Measurements from ENCODE around the gene CCBE1.

The CCBE1 gene

GRCh38 chr18:59570101-59570775, 127.0 kb downstream of the CCBE1 start:
- DNase-seq (ENCODE audit: low read depth): peak; percentile 46

- DNase-seq (ENCODE audit: low read depth): no peak
Measured at GRCh38 chr18:59569390-59569791, 127.8 kb downstream of the CCBE1 start.

- peak; percentile 35 for DNase-seq (ENCODE audit: low read depth)
Measured at GRCh38 chr18:59567431-59567830, 129.8 kb downstream of the CCBE1 start.

- peak; percentile 100 for DNase-seq (ENCODE audit: low read depth)
Measured at GRCh38 chr18:59566533-59566971, 130.7 kb downstream of the CCBE1 start.

GRCh38 chr18:59565957-59566356, 131.3 kb downstream of the CCBE1 start:
- peak; percentile 73 for DNase-seq (ENCODE audit: low read depth)

- DNase-seq (ENCODE audit: low read depth): no peak
Measured at GRCh38 chr18:59564561-59564960, 132.7 kb downstream of the CCBE1 start.

- no peak for DNase-seq (ENCODE audit: low read depth)
Measured at GRCh38 chr18:59563176-59563785, 133.9 kb downstream of the CCBE1 start.

- peak; percentile 65 for DNase-seq (ENCODE audit: low read depth)
Measured at GRCh38 chr18:59562751-59563150, 134.5 kb downstream of the CCBE1 start.

GRCh38 chr18:59561612-59562011, 135.6 kb downstream of the CCBE1 start:
- DNase-seq (ENCODE audit: low read depth): no peak

- DNase-seq (ENCODE audit: low read depth): no peak
Measured at GRCh38 chr18:59560556-59560955, 136.7 kb downstream of the CCBE1 start.

- DNase-seq (ENCODE audit: low read depth): no peak
Measured at GRCh38 chr18:59559528-59559927, 137.7 kb downstream of the CCBE1 start.

GRCh38 chr18:59555995-59556659, 141.1 kb downstream of the CCBE1 start:
- peak; percentile 51 for DNase-seq (ENCODE audit: low read depth)

- no peak for DNase-seq (ENCODE audit: low read depth)
Measured at GRCh38 chr18:59554796-59555335, 142.4 kb downstream of the CCBE1 start.

- DNase-seq (ENCODE audit: low read depth): no peak
Measured at GRCh38 chr18:59553273-59553870, 143.9 kb downstream of the CCBE1 start.

GRCh38 chr18:59551902-59552635, 145.2 kb downstream of the CCBE1 start:
- peak; percentile 47 for DNase-seq (ENCODE audit: low read depth)

GRCh38 chr18:59550174-59550516, 147.1 kb downstream of the CCBE1 start:
- DNase-seq (ENCODE audit: low read depth): no peak

- DNase-seq (ENCODE audit: low read depth): no peak
Measured at GRCh38 chr18:59549503-59550173, 147.6 kb downstream of the CCBE1 start.

GRCh38 chr18:59547581-59548182, 149.5 kb downstream of the CCBE1 start:
- DNase-seq (ENCODE audit: low read depth): peak; percentile 97

- DNase-seq (ENCODE audit: low read depth): peak; percentile 92
Measured at GRCh38 chr18:59546188-59546587, 151.0 kb downstream of the CCBE1 start.

GRCh38 chr18:59540780-59541179, 156.4 kb downstream of the CCBE1 start:
- DNase-seq (ENCODE audit: low read depth): peak; percentile 44

GRCh38 chr18:59540346-59540745, 156.9 kb downstream of the CCBE1 start:
- no peak for DNase-seq (ENCODE audit: low read depth)
